Esophagus squamous epithelium (tissue), 5 donors: ENCODE results near the gene GABRG3. TPM values are rescaled to one million over a fixed set of nuclear protein-coding genes. Genes with fewer than 3 reads are reported as not detected.

Experiments used
- DNase-seq: peaks from one replicate; lab custom pipeline; 2025; lab: John Stamatoyannopoulos, UW
- H3K27ac ChIP-seq, 4 donors: fragments of 200-600 bp; sonication (generic); one replicate each; pipeline ENCODE4 v1.5.1; 2016 to 2019; ENCODE audit warnings: mild to moderate bottlenecking in 1 of 4
- H3K27me3 ChIP-seq, 4 donors: fragments of 200-600 bp; sonication (generic); 1 replicate in 3 of 4; 2 replicates in 1 of 4; pipeline versions ENCODE4 v1.5.1 to v1.6.0; 2017 to 2021; ENCODE audit warnings: antibody characterized with exemption in 1 of 4
- H3K36me3 ChIP-seq, 3 donors: fragments of 200-600 bp; sonication (generic); one replicate each; pipeline ENCODE4 v1.5.1; 2016 to 2019
- H3K4me1 ChIP-seq, 3 donors: fragments of 200-600 bp; sonication (generic); one replicate each; pipeline ENCODE4 v1.5.1; 2017 to 2019
- H3K4me3 ChIP-seq, 4 donors: fragments of 200-600 bp; sonication (generic); 1 replicate in 3 of 4; 2 replicates in 1 of 4; pipeline ENCODE4 v1.5.1; 2016 to 2019; ENCODE audit warnings: mild to moderate bottlenecking in 2 of 4, moderate library complexity in 1 of 4
- H3K9me3 ChIP-seq, 3 donors: fragments of 200-600 bp; sonication (generic); one replicate each; pipeline ENCODE4 v1.5.1; 2016 to 2019
- CTCF ChIP-seq, 6 experiments: fragments of 450-650 bp in 4 of 6; fragments of 200-600 bp in 2 of 6; sonication (generic) in 2 of 6; IDR thresholded peaks; one replicate each; pipeline ENCODE4 v1.5.1; 2016 to 2019; ENCODE audit warnings: antibody characterized with exemption in 6 of 6, mild to moderate bottlenecking in 4 of 6, moderate library complexity in 4 of 6
- POLR2A ChIP-seq, 4 donors: fragments of 450-650 bp; IDR thresholded peaks; one replicate each; pipeline ENCODE4 v1.6.1; 2017; ENCODE audit warnings: antibody characterized with exemption in 4 of 4, mild to moderate bottlenecking in 4 of 4, moderate library complexity in 3 of 4
- WGBS, 2 donors: methylation state at CpG; one replicate each; pipeline ENCODE4 v1.1.5; 2018; 5-methylcytosine and 5-hydroxymethylcytosine counted together
- intact Hi-C: fragments of 100-400 bp; cut with DNase I; formaldehyde crosslinking; loops from one replicate; pipeline ENCODE4 v1.15.0; 2022
- total RNA-seq, 4 donors: library from RNA; depleted of rRNA; stranded (reverse); fragments of >200 nt; gene quantifications; one replicate each; pipeline ENCODE4 v1.1.0, GENCODE V29; 2016
- donor health status: DM: yes; HTN: yes; CAD: no.

GABRG3 gene
- total RNA-seq, 4 donors from 2014 or later, result 0.04 to 0.08 TPM; not detected in 2

- 76 to 79% methylated on average over 1 of the region's 1 CpG for WGBS, 2 donors
- Histone ChIP-seq H3K4me1 (peaks cover 0 to 6% (median 0%) of the 10 kb centered on the region in 3 donors), H3K36me3 (no peaks in the 10 kb centered on the region), H3K27me3 (no peaks in the 10 kb centered on the region), H3K27ac (no peak overlapping the region), H3K9me3 (peaks cover 0 to 21% (median 5%) of the 10 kb centered on the region in 3 donors), H3K4me3 (no peak overlapping the region)
- intact Hi-C loops, result no loop called here
- DNase-seq, result no peak
- no peak for TF ChIP-seq CTCF (IDR thresholded peaks at IDR 0.05)
- no peak for TF ChIP-seq POLR2A (IDR thresholded peaks at IDR 0.05)
Observed at GRCh38 chr15:27509014-27509413, 538.0 kb downstream of the GABRG3 start.

DNA sequence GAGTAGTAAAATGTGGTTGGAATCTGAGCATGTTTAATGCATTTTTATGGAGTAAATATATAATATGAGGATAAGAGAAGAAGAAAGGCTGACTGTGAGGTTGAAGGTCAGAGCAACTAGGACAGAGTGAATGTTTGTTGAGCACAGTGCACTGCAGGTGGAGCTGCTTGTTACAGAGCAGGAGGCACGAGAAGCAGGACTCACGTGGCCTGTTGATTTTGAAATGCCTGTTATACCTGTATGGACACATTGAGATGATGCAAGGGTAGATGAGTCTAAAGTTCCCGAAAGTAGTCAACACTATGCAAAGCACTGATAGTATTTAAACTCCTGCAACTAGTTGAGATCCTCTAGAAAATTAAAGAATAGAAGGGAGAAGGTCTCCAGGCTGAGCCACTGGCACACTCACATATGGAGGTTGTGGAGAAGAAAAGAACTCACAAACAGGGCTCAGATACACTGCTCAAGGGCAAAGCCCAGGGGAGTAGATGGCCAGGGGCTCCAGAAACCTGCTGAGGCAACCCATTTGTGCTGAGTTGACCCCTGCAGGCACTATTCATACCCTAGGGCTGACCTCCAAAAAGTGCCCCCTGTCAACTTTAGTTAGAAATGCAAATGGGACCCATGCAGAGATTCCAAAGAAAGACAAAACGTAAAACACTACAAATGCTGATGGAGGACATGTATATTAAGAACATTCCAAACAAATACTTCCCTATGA, 541.5 kb downstream of the GABRG3 start:
- DNase-seq, result no peak
- intact Hi-C loops, result no loop called here
- H3K27ac ChIP-seq, result peak overlapping the region in 2 of 4 donors; percentile 59
- no peaks in the 10 kb centered on the region for H3K27me3 ChIP-seq
- 51 to 61% methylated on average over 4 of the region's 4 CpGs for WGBS, 2 donors
- H3K9me3 ChIP-seq, result peaks cover 0 to 21% (median 5%) of the 10 kb centered on the region in 3 donors
- no peaks in the 10 kb centered on the region for H3K36me3 ChIP-seq
- TF ChIP-seq CTCF (IDR thresholded peaks at IDR 0.05) (peak in 1 of 6 experiments; percentile 16), POLR2A (IDR thresholded peaks at IDR 0.05) (no peak)
- H3K4me3 ChIP-seq, result no peak overlapping the region
- peaks cover 0 to 6% (median 0%) of the 10 kb centered on the region in 3 donors for H3K4me1 ChIP-seq

GRCh38 chr15:27514526-27514925, 543.5 kb downstream of the GABRG3 start:
- Histone ChIP-seq H3K4me3 (no peak overlapping the region), H3K36me3 (no peaks in the 10 kb centered on the region), H3K27me3 (no peaks in the 10 kb centered on the region), H3K4me1 (peaks cover 0 to 6% (median 0%) of the 10 kb centered on the region in 3 donors), H3K9me3 (peaks cover 0 to 10% (median 0%) of the 10 kb centered on the region in 3 donors), H3K27ac (peak overlapping the region in 3 of 4 donors; percentile 59 to 68 (median 65))
- WGBS, 2 donors, result 47 to 63% methylated on average over 3 of the region's 3 CpGs
- TF ChIP-seq CTCF (IDR thresholded peaks at IDR 0.05) (no peak), POLR2A (IDR thresholded peaks at IDR 0.05) (no peak)
- no peak for DNase-seq
- intact Hi-C loops, result no loop called here

DNA sequence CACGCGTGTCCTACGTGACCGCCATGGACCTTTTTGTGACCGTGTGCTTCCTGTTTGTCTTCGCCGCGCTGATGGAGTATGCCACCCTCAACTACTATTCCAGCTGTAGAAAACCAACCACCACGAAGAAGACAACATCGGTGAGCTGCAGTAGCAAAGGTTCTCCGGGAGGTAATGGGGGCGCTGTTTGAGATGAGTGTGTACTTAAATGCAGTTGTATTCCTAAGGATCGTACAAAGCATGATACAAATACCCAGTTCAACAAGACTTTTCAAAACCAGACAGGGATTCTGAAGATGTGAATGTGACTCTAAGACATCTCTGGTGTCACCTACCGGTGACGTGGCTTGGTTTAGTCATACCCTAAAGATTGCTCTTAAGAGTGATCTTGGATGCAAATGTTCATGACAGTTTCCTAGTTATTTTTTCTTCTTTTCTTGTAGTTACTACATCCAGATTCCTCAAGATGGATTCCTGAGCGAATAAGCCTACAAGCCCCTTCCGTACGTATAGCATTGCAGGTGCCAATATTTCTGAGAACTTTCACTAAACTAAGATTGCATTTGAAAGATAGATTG, 556.6 kb downstream of the GABRG3 start:
- Histone ChIP-seq H3K4me3 (no peak overlapping the region), H3K27ac (no peak overlapping the region), H3K36me3 (no peaks in the 10 kb centered on the region), H3K9me3 (peaks cover 0 to 7% (median 0%) of the 10 kb centered on the region in 3 donors), H3K27me3 (no peaks in the 10 kb centered on the region), H3K4me1 (no peaks in the 10 kb centered on the region)
- 87 to 90% methylated on average over 16 to 18 of the region's 18 CpGs for WGBS, 2 donors
- DNase-seq, result no peak
- intact Hi-C loops, result no loop called here
- TF ChIP-seq CTCF (IDR thresholded peaks at IDR 0.05), result peak in 1 of 6 experiments; percentile 12
- no peak for TF ChIP-seq POLR2A (IDR thresholded peaks at IDR 0.05)

- H3K4me1 ChIP-seq, result no peaks in the 10 kb centered on the region
- no peaks in the 10 kb centered on the region for H3K36me3 ChIP-seq
- no peak for DNase-seq
- intact Hi-C loops, result no loop called here
- WGBS, 2 donors, result 76% methylated on average over 8 of the region's 8 CpGs
- no peak overlapping the region for H3K4me3 ChIP-seq
- H3K27me3 ChIP-seq, result no peaks in the 10 kb centered on the region
- H3K9me3 ChIP-seq, result no peaks in the 10 kb centered on the region
- no peak overlapping the region for H3K27ac ChIP-seq
- no peak for TF ChIP-seq CTCF (IDR thresholded peaks at IDR 0.05)
- TF ChIP-seq POLR2A (IDR thresholded peaks at IDR 0.05), result no peak
Observed at GRCh38 chr15:27529399-27529798, 558.4 kb downstream of the GABRG3 start.
